GM12878 (cell line): ENCODE measurements around the gene TRIAP1. TPM values are rescaled to one million over a fixed set of nuclear protein-coding genes. Genes with fewer than 3 reads are reported as not detected.
A peak's percentile ranks its signal among the peaks of the same experiment; 100 is the strongest.

Experiments used
- BCL3 ChIP-seq: IDR thresholded peaks from 2 replicates; pipeline ENCODE4 v1.6.1; 2011; ENCODE audit warnings: borderline replicate concordance, low read depth, mild to moderate bottlenecking, moderate library complexity, low read length; ENCODE audit not compliant: insufficient read depth, poor library complexity, severe bottlenecking
- BHLHE40 ChIP-seq, 2 experiments: fragments of 450-650 bp in 1 of 2; IDR thresholded peaks; 2 replicates each; pipeline ENCODE4 v1.6.1; 2011 to 2017; ENCODE audit warnings: low read depth in 2 of 2, borderline replicate concordance in 1 of 2, improper control_type of control experiment in 1 of 2, low read length in 1 of 2, mild to moderate bottlenecking in 1 of 2
- CBX3 ChIP-seq: fragments of 200-600 bp; sonication (generic); IDR thresholded peaks from 2 replicates; pipeline ENCODE4 v1.6.1; 2016; ENCODE audit warnings: low read depth, borderline replicate concordance
- CHD1 ChIP-seq: IDR thresholded peaks from 2 replicates; pipeline ENCODE4 v1.6.1; 2012; ENCODE audit warnings: low read depth, low read length, improper control_type of control experiment
- CREM ChIP-seq: IDR thresholded peaks from 2 replicates; pipeline ENCODE4 v1.6.1; 2014; ENCODE audit warnings: antibody characterized with exemption, low read depth
- E2F4 ChIP-seq: IDR thresholded peaks from 2 replicates; pipeline ENCODE4 v1.6.1; 2012; ENCODE audit warnings: low read depth, low read length, improper control_type of control experiment
- HDAC2 ChIP-seq: fragments of 200-600 bp; sonication (generic); IDR thresholded peaks from 2 replicates; pipeline ENCODE4 v1.6.1; 2017
- HSF1 ChIP-seq: fragments of 150-350 bp; IDR thresholded peaks from 2 replicates; pipeline ENCODE4 v1.6.1; 2014; ENCODE audit warnings: mild to moderate bottlenecking, low read depth, low read length
- IKZF1 ChIP-seq: fragments of 450-650 bp; conservative IDR thresholded peaks from 2 replicates; pipeline ENCODE4 v1.6.1; 2017; ENCODE audit warnings: antibody characterized with exemption, mild to moderate bottlenecking
- PAX5 ChIP-seq: IDR thresholded peaks from 2 replicates; pipeline ENCODE4 v1.6.1; 2011; ENCODE audit warnings: low read depth, low read length, borderline replicate concordance
- PML ChIP-seq: IDR thresholded peaks from 2 replicates; pipeline ENCODE4 v1.6.1; 2012; ENCODE audit warnings: low read length, inconsistent platforms
- POLR2AphosphoS5 ChIP-seq: IDR thresholded peaks from 2 replicates; pipeline ENCODE4 v1.6.1; 2011; ENCODE audit warnings: mild to moderate bottlenecking, low read length, inconsistent platforms
- POU2F2 ChIP-seq: IDR thresholded peaks from 3 replicates; pipeline ENCODE4 v1.6.1; 2011; ENCODE audit warnings: low read depth, mild to moderate bottlenecking, low read length, borderline replicate concordance
- RAD21 ChIP-seq: IDR thresholded peaks from 2 replicates; pipeline ENCODE4 v1.6.1; 2011; ENCODE audit warnings: mild to moderate bottlenecking, low read depth, low read length, moderate library complexity; ENCODE audit not compliant: insufficient read depth
- RAD51 ChIP-seq: fragments of 450-650 bp; IDR thresholded peaks from 2 replicates; pipeline ENCODE4 v1.6.1; 2016; ENCODE audit warnings: moderate library complexity, mild to moderate bottlenecking, inconsistent platforms
- RFX5 ChIP-seq: IDR thresholded peaks from 2 replicates; pipeline ENCODE4 v1.6.1; 2011; ENCODE audit warnings: low read depth, low read length, improper control_type of control experiment
- RUNX3 ChIP-seq: IDR thresholded peaks from 2 replicates; pipeline ENCODE4 v1.6.1; 2012; ENCODE audit warnings: low read length, inconsistent platforms
- SMAD5 ChIP-seq: IDR thresholded peaks from 2 replicates; pipeline ENCODE4 v1.6.1; 2016; ENCODE audit warnings: antibody characterized with exemption, low read depth
- YBX1 ChIP-seq: fragments of 450-650 bp; IDR thresholded peaks from 2 replicates; pipeline ENCODE4 v1.6.1; 2016; ENCODE audit warnings: antibody characterized with exemption
- YY1 ChIP-seq: IDR thresholded peaks from 2 replicates; pipeline ENCODE4 v1.6.1; 2011; ENCODE audit warnings: low read depth, mild to moderate bottlenecking, low read length
- ZBTB4 ChIP-seq: fragments of 450-650 bp; formaldehyde crosslinking; IDR thresholded peaks from 2 replicates; pipeline ENCODE4 v1.4.0; 2022; ENCODE audit warnings: mild to moderate bottlenecking, moderate library complexity
- ZNF207 ChIP-seq: fragments of 450-650 bp; IDR thresholded peaks from 2 replicates; pipeline ENCODE4 v1.6.1; 2014; ENCODE audit warnings: antibody characterized with exemption, mild to moderate bottlenecking, borderline replicate concordance
- ZSCAN29 ChIP-seq: fragments of 450-650 bp; IDR thresholded peaks from 2 replicates; pipeline ENCODE4 v1.6.1; 2017; ENCODE audit warnings: mild to moderate bottlenecking, moderate library complexity
- polyA plus RNA-seq, 11 experiments: library from polyadenylated mRNA; depleted of rRNA in 4 of 11; unstranded in 6 of 11; stranded (reverse) in 5 of 11; fragments of >200 nt; fragmentation: Nextera tagmentation in 4 of 11; fragmentation: Illumina TruSeq in 1 of 11; extraction: Ambion mirVana in 4 of 11; extraction: Trizol in 1 of 11; gene quantifications; 1 replicate in 1 of 11; 2 replicates in 10 of 11; pipeline versions ENCODE4 v1.2.1 to v1.2.3, GENCODE V29; 2011 to 2016; ENCODE audit warnings: inconsistent platforms in 2 of 11, missing spikeins in 2 of 11, low read depth in 1 of 11
- total RNA-seq, 4 experiments: library from RNA; depleted of rRNA in 3 of 4; stranded (reverse); fragments of >200 nt in 3 of 4; fragmentation: Illumina TruSeq in 1 of 4; extraction: Trizol in 1 of 4; gene quantifications; 2 replicates each; pipeline versions ENCODE4 v1.2.1 to v1.2.3, GENCODE V29; 2013 to 2021

Gene TRIAP1
- total and polyA plus RNA-seq, 10 of the 15 experiments (the other 5 are each of a cell fraction or from before 2014, with no cell fraction given), result 44.8 to 346 (median 80.8) TPM

- peak; percentile 93 for TF ChIP-seq IKZF1
- peak; percentile 92 for TF ChIP-seq SMAD5
- no peak for TF ChIP-seq ZBTB4 (CRISPR knock-in tag)
- TF ChIP-seq HDAC2, result no peak
- TF ChIP-seq POLR2AphosphoS5, result peak; percentile 88
- no peak for TF ChIP-seq RAD51
- no peak for TF ChIP-seq HSF1
- peak; percentile 96 for TF ChIP-seq PAX5
- TF ChIP-seq BCL3, result peak; percentile 79
- TF ChIP-seq ZSCAN29, result no peak
- peak; percentile 77; the same call in 1 of the 2 replicates for TF ChIP-seq PML
- peak; percentile 34 to 75; a peak in 3 of 4 replicates for TF ChIP-seq BHLHE40 (IDR thresholded peaks at IDR 0.05; ENCODE audit: borderline replicate concordance in 1 of 2, low read depth in 2 of 2, low read length in 1 of 2)
- TF ChIP-seq RUNX3, result peak; percentile 93
- no peak for TF ChIP-seq YBX1
- TF ChIP-seq E2F4, result no peak
- peak; percentile 96 for TF ChIP-seq YY1
- TF ChIP-seq ZNF207, result peak; percentile 66; the same call in 1 of the 2 replicates
- TF ChIP-seq CHD1, result peak; percentile 77; the same call in 1 of the 2 replicates
- TF ChIP-seq RAD21, result no peak
- TF ChIP-seq RFX5, result no peak
- TF ChIP-seq POU2F2, result no peak; the same call in 1 of the 3 replicates
- TF ChIP-seq CBX3, result no peak
- peak; percentile 100 for TF ChIP-seq CREM
These were observed at the start of gene TRIAP1, which contains the start of gene GATC (continued) for GRCh38 chr12:120445911-120446843.
